GM18519 (cell line): ENCODE data around the gene HRH3.

Experiments used
- ATAC-seq: cut with Tn5 transposase; IDR thresholded peaks from one replicate; pipeline ENCODE4 v1.9.1; 2021; ENCODE audit warnings: mild to moderate bottlenecking, moderate library complexity; ENCODE audit not compliant: unreplicated experiment, low FRiP score

The HRH3 gene

GRCh38 chr20:62202083-62202395 lies 18.0 kb downstream of the HRH3 start:
- ATAC-seq: no peak

GRCh38 chr20:62201173-62202082 lies 18.6 kb downstream of the HRH3 start:
- ATAC-seq: no peak

- no peak for ATAC-seq
These were observed 19.4 kb downstream of the HRH3 start for GRCh38 chr20:62200491-62201172.

GRCh38 chr20:62198931-62199330 lies 21.1 kb downstream of the HRH3 start:
- ATAC-seq: no peak

GRCh38 chr20:62198496-62198895 lies 21.6 kb downstream of the HRH3 start:
- no peak for ATAC-seq

- no peak for ATAC-seq
These were observed 22.3 kb downstream of the HRH3 start for GRCh38 chr20:62197801-62198200.

- no peak for ATAC-seq
These were observed 22.8 kb downstream of the HRH3 start for GRCh38 chr20:62197311-62197710.

- no peak for ATAC-seq
These were observed 23.8 kb downstream of the HRH3 start for GRCh38 chr20:62196286-62196685.

GRCh38 chr20:62195736-62196135 lies 24.3 kb downstream of the HRH3 start:
- ATAC-seq: no peak

- no peak for ATAC-seq
These were observed 25.0 kb downstream of the HRH3 start for GRCh38 chr20:62195075-62195405.

GRCh38 chr20:62193079-62194025 lies 26.7 kb downstream of the HRH3 start:
- ATAC-seq: no peak

- no peak for ATAC-seq
These were observed 27.4 kb downstream of the HRH3 start for GRCh38 chr20:62192635-62193034.

- ATAC-seq: no peak
These were observed 28.1 kb downstream of the HRH3 start for GRCh38 chr20:62191781-62192559.

- ATAC-seq: no peak
These were observed 29.3 kb downstream of the HRH3 start for GRCh38 chr20:62190639-62191411.

- ATAC-seq: no peak
These were observed 32.9 kb downstream of the HRH3 start for GRCh38 chr20:62186887-62187866.

GRCh38 chr20:62186096-62186426 lies 34.0 kb downstream of the HRH3 start:
- no peak for ATAC-seq

- ATAC-seq: no peak
These were observed 36.5 kb downstream of the HRH3 start for GRCh38 chr20:62183426-62184142.
